GM12878 (cell line): Measurements from ENCODE around the gene ZBTB16.

ENCODE experiments used
- CEBPB ChIP-seq, 2 experiments: fragments of 150-350 bp in 1 of 2; IDR thresholded peaks; 2 replicates each; pipeline ENCODE4 v1.6.1; 2012 to 2014; ENCODE audit warnings: low read depth in 2 of 2, low read length in 2 of 2, borderline replicate concordance in 1 of 2, inconsistent platforms in 1 of 2
- EZH2 ChIP-seq: IDR thresholded peaks from 2 replicates; pipeline ENCODE4 v1.6.1; 2012; ENCODE audit warnings: low read depth, mild to moderate bottlenecking, control low read depth, inconsistent platforms, low read length, borderline replicate concordance; ENCODE audit not compliant: control insufficient read depth
- MYC ChIP-seq: IDR thresholded peaks from 2 replicates; pipeline ENCODE4 v1.6.1; 2011; ENCODE audit warnings: mild to moderate bottlenecking, low read length, moderate library complexity, inconsistent platforms; ENCODE audit not compliant: insufficient read depth, insufficient replicate concordance, insufficient read length, severe bottlenecking
- POLR2A ChIP-seq: IDR thresholded peaks from 2 replicates; pipeline ENCODE4 v1.6.1; 2011; ENCODE audit warnings: low read depth, mild to moderate bottlenecking, low read length
- POLR2AphosphoS5 ChIP-seq: IDR thresholded peaks from 2 replicates; pipeline ENCODE4 v1.6.1; 2011; ENCODE audit warnings: mild to moderate bottlenecking, low read length, inconsistent platforms
- RAD21 ChIP-seq: IDR thresholded peaks from 2 replicates; pipeline ENCODE4 v1.6.1; 2011; ENCODE audit warnings: mild to moderate bottlenecking, low read depth, low read length, moderate library complexity; ENCODE audit not compliant: insufficient read depth
- SIN3A ChIP-seq: IDR thresholded peaks from 2 replicates; pipeline ENCODE4 v1.6.1; 2012; ENCODE audit warnings: low read depth, low read length, improper control_type of control experiment
- TF ChIP-seq, protein P1 (sequence below), 3 experiments: IDR thresholded peaks in 2 of 3; conservative IDR thresholded peaks in 1 of 3; 2 replicates each; pipeline ENCODE4 v1.5.1; 2011; ENCODE audit warnings: low read depth in 3 of 3, low read length in 3 of 3, mild to moderate bottlenecking in 3 of 3, control low read depth in 2 of 3, moderate library complexity in 2 of 3, inconsistent platforms in 1 of 3, mixed read lengths in 1 of 3; ENCODE audit not compliant: control insufficient read depth in 2 of 3, insufficient read depth in 1 of 3; ENCODE audit errors: extremely low read depth in 1 of 3

DNA sequence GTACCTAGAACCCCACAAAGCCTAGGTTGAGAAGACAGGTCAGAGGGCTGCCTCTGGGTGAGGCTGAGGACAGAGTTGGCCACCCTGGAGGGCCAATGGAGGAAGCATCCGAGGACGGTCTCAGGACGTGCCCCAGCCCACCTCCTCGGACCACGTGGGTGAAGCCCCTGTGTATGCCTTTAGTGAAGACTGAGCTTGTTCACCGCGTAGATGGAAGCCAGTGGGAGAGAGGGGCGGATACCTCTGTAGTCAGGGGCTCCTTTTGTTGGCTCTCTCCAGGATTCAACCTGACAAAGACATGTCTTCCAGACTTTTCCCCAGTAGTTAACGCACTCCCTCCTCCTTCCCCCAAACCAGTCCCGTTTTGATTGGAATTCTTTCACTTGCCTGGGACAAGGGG is 110.7 kb downstream of the ZBTB16 start:
- TF ChIP-seq POLR2A (no peak), MYC (no peak), POLR2AphosphoS5 (no peak), RAD21 (no peak), SIN3A (no peak), CEBPB (IDR thresholded peaks at IDR 0.05; ENCODE audit: borderline replicate concordance in 1 of 2, low read depth in 2 of 2, low read length in 2 of 2) (no peak), EZH2 (no peak)
- TF ChIP-seq, protein P1, sequence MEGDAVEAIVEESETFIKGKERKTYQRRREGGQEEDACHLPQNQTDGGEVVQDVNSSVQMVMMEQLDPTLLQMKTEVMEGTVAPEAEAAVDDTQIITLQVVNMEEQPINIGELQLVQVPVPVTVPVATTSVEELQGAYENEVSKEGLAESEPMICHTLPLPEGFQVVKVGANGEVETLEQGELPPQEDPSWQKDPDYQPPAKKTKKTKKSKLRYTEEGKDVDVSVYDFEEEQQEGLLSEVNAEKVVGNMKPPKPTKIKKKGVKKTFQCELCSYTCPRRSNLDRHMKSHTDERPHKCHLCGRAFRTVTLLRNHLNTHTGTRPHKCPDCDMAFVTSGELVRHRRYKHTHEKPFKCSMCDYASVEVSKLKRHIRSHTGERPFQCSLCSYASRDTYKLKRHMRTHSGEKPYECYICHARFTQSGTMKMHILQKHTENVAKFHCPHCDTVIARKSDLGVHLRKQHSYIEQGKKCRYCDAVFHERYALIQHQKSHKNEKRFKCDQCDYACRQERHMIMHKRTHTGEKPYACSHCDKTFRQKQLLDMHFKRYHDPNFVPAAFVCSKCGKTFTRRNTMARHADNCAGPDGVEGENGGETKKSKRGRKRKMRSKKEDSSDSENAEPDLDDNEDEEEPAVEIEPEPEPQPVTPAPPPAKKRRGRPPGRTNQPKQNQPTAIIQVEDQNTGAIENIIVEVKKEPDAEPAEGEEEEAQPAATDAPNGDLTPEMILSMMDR (IDR thresholded peaks at IDR 0.05 in 2 of 3, conservative IDR thresholded peaks at IDR 0.05 in 1 of 3; ENCODE audit: control insufficient read depth in 2 of 3, extremely low read depth in 1 of 3, insufficient read depth in 1 of 3, low read depth in 3 of 3, low read length in 3 of 3): no peak
